Mesothelial cell of epicardium (in vitro differentiated cells): ENCODE measurements around the gene CCDC63. TPM values are rescaled to one million over a fixed set of nuclear protein-coding genes. Genes with fewer than 3 reads are reported as not detected.

ENCODE experiments used
- DNase-seq, 2 experiments: peaks; one replicate each; pipeline ENCODE4 v3.0.0; 2021; ENCODE audit warnings: low spot score in 2 of 2; ENCODE audit not compliant: unreplicated experiment in 2 of 2
- H3K27ac Mint-ChIP-seq: 2 replicates; pipeline ENCODE4 v1.8.0; 2021; ENCODE audit warnings: mixed read lengths
- H3K27me3 Mint-ChIP-seq: 2 replicates; pipeline ENCODE4 v1.8.0; 2021; ENCODE audit warnings: low read depth, mixed read lengths
- H3K36me3 Mint-ChIP-seq: 2 replicates; pipeline ENCODE4 v1.8.0; 2021; ENCODE audit warnings: mixed read lengths
- H3K4me1 Mint-ChIP-seq: 2 replicates; pipeline ENCODE4 v1.8.0; 2021; ENCODE audit warnings: mixed read lengths
- H3K4me3 Mint-ChIP-seq: 2 replicates; pipeline ENCODE4 v1.8.0; 2021; ENCODE audit warnings: mild to moderate bottlenecking, moderate library complexity, mixed read lengths
- H3K9me3 Mint-ChIP-seq: 2 replicates; pipeline ENCODE4 v1.8.0; 2021; ENCODE audit warnings: mixed read lengths
- total RNA-seq: library from RNA; stranded (reverse); gene quantifications from 3 replicates; pipeline ENCODE4 v1.2.1, GENCODE V29; 2021
- TF ChIP-seq, protein P1 (sequence below): fragments of 200-600 bp; sonication (generic); IDR thresholded peaks from one replicate; pipeline ENCODE4 v1.5.0; 2021; ENCODE audit warnings: antibody characterized with exemption; ENCODE audit not compliant: unreplicated experiment

CCDC63 gene
- total RNA-seq, 1 donor from 2014 or later = not detected

DNA sequence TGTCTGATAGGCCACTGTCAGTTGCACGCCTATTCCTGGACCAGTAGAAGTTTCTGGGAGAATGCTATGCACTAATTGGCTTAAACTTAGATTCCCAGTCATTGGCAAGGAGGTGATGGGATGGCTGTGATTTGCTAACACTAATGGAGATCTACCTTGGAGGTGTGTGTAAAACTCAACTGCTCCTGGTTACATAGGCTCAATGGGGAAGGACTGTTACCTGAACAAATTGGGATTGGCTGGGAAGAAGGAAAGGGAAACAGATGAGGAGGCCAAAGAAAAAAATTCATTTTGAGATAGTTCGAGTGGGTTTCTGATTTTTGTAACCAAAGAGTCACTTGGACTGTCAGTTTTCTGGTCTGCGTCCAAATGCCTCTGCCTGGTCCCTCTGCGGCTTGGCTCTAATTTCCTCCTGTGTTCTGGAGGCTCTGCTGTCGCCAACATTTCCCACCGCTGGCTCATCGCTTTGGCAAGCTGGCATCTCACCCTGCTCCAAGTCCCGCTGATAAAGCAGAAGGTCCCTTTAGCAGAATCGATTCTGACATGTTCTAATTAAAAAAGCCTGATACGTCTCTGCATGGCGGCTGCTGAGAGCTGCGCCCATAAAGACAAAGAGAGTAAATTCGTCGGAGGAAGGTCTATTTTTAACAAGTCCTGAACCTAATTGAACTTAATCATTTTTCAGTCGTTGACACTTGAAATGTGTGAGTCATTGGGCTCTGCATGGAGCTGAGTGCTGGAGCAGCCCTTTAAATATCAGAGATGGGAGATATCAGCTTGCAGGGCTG lies 2.0 kb upstream of the CCDC63 start:
- no peak overlapping the region for H3K27ac Mint-ChIP-seq
- TF ChIP-seq, protein P1, sequence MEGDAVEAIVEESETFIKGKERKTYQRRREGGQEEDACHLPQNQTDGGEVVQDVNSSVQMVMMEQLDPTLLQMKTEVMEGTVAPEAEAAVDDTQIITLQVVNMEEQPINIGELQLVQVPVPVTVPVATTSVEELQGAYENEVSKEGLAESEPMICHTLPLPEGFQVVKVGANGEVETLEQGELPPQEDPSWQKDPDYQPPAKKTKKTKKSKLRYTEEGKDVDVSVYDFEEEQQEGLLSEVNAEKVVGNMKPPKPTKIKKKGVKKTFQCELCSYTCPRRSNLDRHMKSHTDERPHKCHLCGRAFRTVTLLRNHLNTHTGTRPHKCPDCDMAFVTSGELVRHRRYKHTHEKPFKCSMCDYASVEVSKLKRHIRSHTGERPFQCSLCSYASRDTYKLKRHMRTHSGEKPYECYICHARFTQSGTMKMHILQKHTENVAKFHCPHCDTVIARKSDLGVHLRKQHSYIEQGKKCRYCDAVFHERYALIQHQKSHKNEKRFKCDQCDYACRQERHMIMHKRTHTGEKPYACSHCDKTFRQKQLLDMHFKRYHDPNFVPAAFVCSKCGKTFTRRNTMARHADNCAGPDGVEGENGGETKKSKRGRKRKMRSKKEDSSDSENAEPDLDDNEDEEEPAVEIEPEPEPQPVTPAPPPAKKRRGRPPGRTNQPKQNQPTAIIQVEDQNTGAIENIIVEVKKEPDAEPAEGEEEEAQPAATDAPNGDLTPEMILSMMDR = no peak
- no peaks in the 10 kb centered on the region for H3K9me3 Mint-ChIP-seq
- no peak overlapping the region for H3K4me3 Mint-ChIP-seq
- DNase-seq = no peak
- peaks cover 4% of the 10 kb centered on the region for H3K4me1 Mint-ChIP-seq
- peaks cover 61% of the 10 kb centered on the region for H3K27me3 Mint-ChIP-seq
- H3K36me3 Mint-ChIP-seq = no peaks in the 10 kb centered on the region

DNA sequence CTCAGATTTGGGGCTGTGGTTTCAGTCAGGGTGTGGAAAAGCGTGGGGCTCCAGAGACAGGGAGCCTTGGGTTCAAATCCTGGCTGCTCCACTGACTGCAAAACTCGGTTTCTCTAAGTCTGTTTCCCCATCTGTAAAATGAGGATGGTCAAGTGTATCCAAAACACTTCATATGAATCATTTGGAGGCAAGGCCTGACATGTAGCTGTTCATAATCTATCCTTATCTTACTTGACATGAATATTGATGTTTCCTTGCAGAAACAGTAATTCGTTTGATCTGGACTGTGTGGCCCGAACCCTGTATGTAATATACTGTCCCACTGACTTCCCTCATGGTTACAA lies 1.5 kb upstream of the CCDC63 start:
- H3K4me3 Mint-ChIP-seq = no peak overlapping the region
- H3K36me3 Mint-ChIP-seq = no peaks in the 10 kb centered on the region
- TF ChIP-seq, protein P1 = no peak
- H3K9me3 Mint-ChIP-seq = no peaks in the 10 kb centered on the region
- no peak overlapping the region for H3K27ac Mint-ChIP-seq
- H3K4me1 Mint-ChIP-seq = peaks cover 4% of the 10 kb centered on the region
- H3K27me3 Mint-ChIP-seq = peaks cover 67% of the 10 kb centered on the region
- no peak for DNase-seq

DNA sequence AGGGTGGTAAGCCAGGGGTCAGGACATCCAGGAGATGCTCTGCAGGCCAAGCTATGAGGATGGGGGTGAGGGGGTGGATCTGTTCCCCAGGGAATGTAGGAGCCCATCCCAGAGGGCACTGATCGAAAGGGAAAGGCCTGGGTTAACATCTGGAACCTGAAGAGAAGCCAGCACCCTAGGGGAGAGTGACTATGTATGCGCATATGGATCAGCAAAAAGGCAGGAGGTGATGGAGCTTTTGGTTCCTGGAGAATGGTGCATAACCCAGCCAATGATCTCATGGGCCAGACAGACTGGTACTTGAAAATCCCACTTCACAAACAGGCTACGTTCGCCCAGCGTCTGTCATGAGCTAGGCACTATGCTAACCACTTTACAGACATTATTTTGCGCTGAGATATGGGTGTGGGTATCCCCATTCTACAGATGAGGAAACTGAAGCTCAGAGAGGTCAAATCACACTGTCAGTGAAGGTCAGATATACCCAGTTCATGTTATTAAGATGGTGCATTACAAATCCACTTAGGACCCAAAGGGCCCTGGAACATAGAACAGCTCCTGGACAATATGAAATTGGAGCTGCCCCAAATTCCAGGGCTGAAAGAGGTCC lies 1.6 kb downstream of the CCDC63 start:
- H3K36me3 Mint-ChIP-seq = no peaks in the 10 kb centered on the region
- H3K27me3 Mint-ChIP-seq = peaks cover 74% of the 10 kb centered on the region
- peaks cover 4% of the 10 kb centered on the region for H3K4me1 Mint-ChIP-seq
- no peak overlapping the region for H3K27ac Mint-ChIP-seq
- no peak for DNase-seq
- H3K4me3 Mint-ChIP-seq = no peak overlapping the region
- H3K9me3 Mint-ChIP-seq = no peaks in the 10 kb centered on the region
- TF ChIP-seq, protein P1 = no peak

DNA sequence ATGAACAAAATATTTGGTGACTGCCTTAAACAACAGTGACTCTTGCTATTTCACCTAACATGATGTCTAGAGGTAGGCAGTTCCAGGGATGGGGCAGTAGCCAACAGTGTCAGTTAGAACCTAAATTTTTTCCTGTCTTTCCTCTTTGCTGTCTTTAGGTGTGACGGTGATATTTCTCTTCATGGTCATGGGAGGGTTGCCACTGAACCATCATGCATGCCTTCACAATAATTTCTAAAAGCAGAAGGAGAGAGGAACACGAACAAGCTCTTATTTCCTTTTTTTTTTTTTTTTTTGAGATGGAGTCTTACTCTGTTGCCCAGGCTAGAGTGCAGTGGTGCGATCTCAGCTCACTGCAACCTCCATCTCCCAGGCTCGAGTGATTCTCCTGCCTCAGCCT lies 2.4 kb downstream of the CCDC63 start:
- Mint-ChIP-seq H3K36me3 (no peaks in the 10 kb centered on the region), H3K4me3 (no peak overlapping the region), H3K27me3 (peaks cover 68% of the 10 kb centered on the region)

DNA sequence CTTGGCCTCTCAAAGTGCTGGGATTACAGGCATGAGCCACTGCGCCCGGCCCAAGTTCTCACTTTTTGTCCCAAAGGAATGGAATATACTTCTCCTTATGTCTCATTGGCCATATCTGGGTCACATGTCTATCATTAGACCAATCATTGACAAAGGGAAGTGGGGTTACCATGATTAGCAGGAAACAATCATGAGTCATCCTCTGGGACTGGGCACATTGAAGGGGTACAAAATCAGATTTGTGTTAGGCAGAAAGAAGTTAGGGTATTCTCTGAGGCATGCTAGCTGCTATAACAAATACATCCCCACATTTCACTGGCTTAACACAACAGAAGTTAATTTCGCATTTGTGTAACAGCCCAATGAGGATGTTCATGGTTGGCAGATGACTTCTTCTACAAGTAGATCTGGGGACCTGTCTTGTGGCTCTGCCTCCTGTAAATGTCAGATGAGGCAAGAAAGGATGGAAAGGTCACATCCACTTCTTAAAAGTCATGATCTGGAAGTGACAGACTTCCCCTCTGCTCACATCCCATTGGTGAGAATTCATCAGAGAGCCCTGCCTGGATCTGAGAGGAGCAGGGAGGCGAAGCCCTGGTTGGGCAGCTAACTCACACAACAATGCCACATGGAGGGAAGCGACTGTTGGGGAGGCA lies 3.1 kb downstream of the CCDC63 start:
- Mint-ChIP-seq H3K4me3 (no peak overlapping the region), H3K36me3 (no peaks in the 10 kb centered on the region), H3K27ac (no peak overlapping the region), H3K4me1 (peaks cover 9% of the 10 kb centered on the region), H3K27me3 (peaks cover 61% of the 10 kb centered on the region), H3K9me3 (no peaks in the 10 kb centered on the region)
- TF ChIP-seq, protein P1 = no peak
- no peak for DNase-seq

More for the DNA sequence above, 2.4 kb downstream of the CCDC63 start:
- TF ChIP-seq, protein P1 = no peak
- no peak for DNase-seq
- H3K27ac Mint-ChIP-seq = no peak overlapping the region
- no peaks in the 10 kb centered on the region for H3K9me3 Mint-ChIP-seq
- peaks cover 9% of the 10 kb centered on the region for H3K4me1 Mint-ChIP-seq
